IMR-90 (cell line): ENCODE data around the gene RBFOX2. TPM values are rescaled to one million over a fixed set of nuclear protein-coding genes. Genes with fewer than 3 reads are reported as not detected.

Source experiments
- ATAC-seq: fragments of 200-7000 bp; cut with Tn5 transposase; 2 replicates; pipeline ENCODE4 v1.9.1; 2020; ENCODE audit warnings: low read depth, mild to moderate bottlenecking, moderate library complexity
- BruUV-seq: library from RNA; stranded (reverse); fragments of 400-500 nt; replicated peaks from 2 replicates; lab custom pipeline; 2021; lab: Mats Ljungman, UMichigan
- CTCF ChIA-PET: fragments of 300-600 bp; formaldehyde crosslinking; extraction: SDS; loops from one replicate; lab custom pipeline; 2021; ENCODE audit warnings: antibody characterized with exemption; lab: Yijun Ruan, JAX
- POLR2A ChIA-PET: fragments of 300-600 bp; sonication (Branson Sonifier 250); formaldehyde crosslinking; loops from one replicate; lab custom pipeline; 2022; ENCODE audit warnings: antibody characterized with exemption; ENCODE audit not compliant: unreplicated experiment; lab: Charles Lee
- DNase-seq: peaks from one replicate; pipeline ENCODE4 v3.0.0; 2013
- H2AFZ ChIP-seq: replicated peaks from 2 replicates; pipeline ENCODE3; 2013; ENCODE audit warnings: low read length, mild to moderate bottlenecking; ENCODE audit not compliant: poor library complexity
- H2AK5ac ChIP-seq: 2 replicates; pipeline ENCODE4 v1.6.1; 2013; ENCODE audit warnings: low read depth, low read length, inconsistent platforms
- H2AK9ac ChIP-seq: replicated peaks from 2 replicates; pipeline ENCODE3; 2013; ENCODE audit warnings: mild to moderate bottlenecking, low read depth, low read length, moderate library complexity; ENCODE audit not compliant: poor library complexity
- H2BK120ac ChIP-seq: 2 replicates; pipeline ENCODE4 v1.6.1; 2013; ENCODE audit warnings: low read depth, low read length, inconsistent platforms
- H2BK15ac ChIP-seq: 3 replicates; pipeline ENCODE4 v1.6.1; 2013; ENCODE audit warnings: low read depth, low read length, inconsistent platforms
- H2BK20ac ChIP-seq: 2 replicates; pipeline ENCODE4 v1.6.1; 2013; ENCODE audit warnings: low read depth, mild to moderate bottlenecking, inconsistent platforms, low read length, moderate library complexity
- H2BK5ac ChIP-seq: 2 replicates; pipeline ENCODE4 v1.6.1; 2013; ENCODE audit warnings: mild to moderate bottlenecking, low read depth, low read length, inconsistent platforms; ENCODE audit not compliant: poor library complexity, severe bottlenecking
- H3K14ac ChIP-seq: replicated peaks from 2 replicates; pipeline ENCODE4 v1.6.1; 2013; ENCODE audit warnings: low read depth, low read length, inconsistent platforms
- H3K18ac ChIP-seq: 2 replicates; pipeline ENCODE4 v1.6.1; 2013; ENCODE audit warnings: low read depth, low read length, control low read depth
- H3K23ac ChIP-seq: 2 replicates; pipeline ENCODE4 v1.6.1; 2013; ENCODE audit warnings: low read depth, low read length, inconsistent platforms
- H3K27ac ChIP-seq: 2 replicates; pipeline ENCODE4 v1.5.1; 2013; ENCODE audit warnings: mild to moderate bottlenecking, control low read depth, low read length; ENCODE audit not compliant: insufficient read depth
- H3K27me3 ChIP-seq: 2 replicates; pipeline ENCODE4 v1.6.1; 2013; ENCODE audit warnings: low read length; ENCODE audit not compliant: control insufficient read depth, insufficient read depth
- H3K36me3 ChIP-seq: 2 replicates; pipeline ENCODE4 v1.6.1; 2013; ENCODE audit warnings: low read length, mixed read lengths; ENCODE audit not compliant: control insufficient read depth, insufficient read depth
- H3K4ac ChIP-seq: 2 replicates; pipeline ENCODE4 v1.6.1; 2013; ENCODE audit warnings: low read depth, low read length, inconsistent platforms
- H3K4me1 ChIP-seq: 2 replicates; pipeline ENCODE4 v1.6.1; 2013; ENCODE audit warnings: low read length, mixed read lengths; ENCODE audit not compliant: control insufficient read depth, insufficient read depth
- H3K4me2 ChIP-seq: 2 replicates; pipeline ENCODE4 v1.6.1; 2013; ENCODE audit warnings: low read depth, mild to moderate bottlenecking, control low read depth, low read length, moderate library complexity
- H3K4me3 ChIP-seq: 2 replicates; pipeline ENCODE4 v1.5.1; 2013; ENCODE audit warnings: low read depth, mild to moderate bottlenecking, control low read depth, low read length, moderate library complexity; ENCODE audit not compliant: insufficient read depth
- H3K56ac ChIP-seq: 2 replicates; pipeline ENCODE4 v1.6.1; 2013; ENCODE audit warnings: low read length, inconsistent platforms; ENCODE audit not compliant: insufficient read depth; ENCODE audit errors: extremely low read depth
- H3K79me1 ChIP-seq, 2 experiments: 2 replicates each; pipeline ENCODE4 v1.6.1; 2013; ENCODE audit warnings: low read length in 2 of 2, inconsistent platforms in 1 of 2, low read depth in 1 of 2
- H3K9ac ChIP-seq: 2 replicates; pipeline ENCODE4 v1.6.1; 2013; ENCODE audit warnings: low read depth, low read length, control low read depth
- H3K9me1 ChIP-seq: 2 replicates; pipeline ENCODE4 v1.6.1; 2013; ENCODE audit warnings: low read length, inconsistent platforms; ENCODE audit not compliant: insufficient read depth
- H3K9me3 ChIP-seq: 2 replicates; pipeline ENCODE4 v1.6.1; 2013; ENCODE audit warnings: low read length; ENCODE audit not compliant: control insufficient read depth, insufficient read depth
- H4K20me1 ChIP-seq: 2 replicates; pipeline ENCODE4 v1.6.1; 2013; ENCODE audit warnings: low read length, inconsistent platforms; ENCODE audit not compliant: insufficient read depth
- H4K5ac ChIP-seq: 2 replicates; pipeline ENCODE4 v1.6.1; 2013; ENCODE audit warnings: mild to moderate bottlenecking, low read depth, low read length, control low read depth
- H4K8ac ChIP-seq, 2 experiments: 2 replicates each; pipeline ENCODE4 v1.6.1; 2013; ENCODE audit warnings: low read depth in 2 of 2, low read length in 2 of 2, control low read depth in 1 of 2, inconsistent platforms in 1 of 2
- H4K91ac ChIP-seq: 2 replicates; pipeline ENCODE4 v1.6.1; 2013; ENCODE audit warnings: low read depth, low read length, inconsistent platforms; ENCODE audit not compliant: insufficient read depth
- BHLHE40 ChIP-seq: fragments of 150-350 bp; IDR thresholded peaks from 2 replicates; pipeline ENCODE4 v1.6.1; 2016; ENCODE audit warnings: mild to moderate bottlenecking, low read depth, low read length
- CEBPB ChIP-seq: IDR thresholded peaks from 2 replicates; pipeline ENCODE4 v1.6.1; 2012; ENCODE audit warnings: low read depth, low read length, improper control_type of control experiment
- CHD1 ChIP-seq: IDR thresholded peaks from 2 replicates; pipeline ENCODE4 v1.6.1; 2012; ENCODE audit warnings: low read depth, low read length, improper control_type of control experiment
- FOS ChIP-seq: fragments of 150-350 bp; IDR thresholded peaks from 2 replicates; pipeline ENCODE4 v1.6.1; 2016; ENCODE audit warnings: low read depth, low read length
- MAZ ChIP-seq: IDR thresholded peaks from 2 replicates; pipeline ENCODE4 v1.6.1; 2012; ENCODE audit warnings: low read depth, mild to moderate bottlenecking, low read length, improper control_type of control experiment, moderate library complexity, borderline replicate concordance
- MXI1 ChIP-seq: IDR thresholded peaks from 2 replicates; pipeline ENCODE4 v1.6.1; 2012; ENCODE audit warnings: low read depth, mild to moderate bottlenecking, low read length, moderate library complexity, borderline replicate concordance
- NFE2L2 ChIP-seq: fragments of 150-350 bp; IDR thresholded peaks from 2 replicates; pipeline ENCODE4 v1.6.1; 2016; ENCODE audit warnings: low read depth, mild to moderate bottlenecking, low read length
- POLR2A ChIP-seq: IDR thresholded peaks from 2 replicates; pipeline ENCODE4 v1.6.1; 2012; ENCODE audit warnings: mild to moderate bottlenecking, low read depth, low read length
- RAD21 ChIP-seq: IDR thresholded peaks from 2 replicates; pipeline ENCODE4 v1.6.1; 2012; ENCODE audit warnings: low read length, improper control_type of control experiment
- RCOR1 ChIP-seq: IDR thresholded peaks from 2 replicates; pipeline ENCODE4 v1.6.1; 2012; ENCODE audit warnings: mild to moderate bottlenecking, low read length, improper control_type of control experiment; ENCODE audit not compliant: insufficient replicate concordance
- SMC3 ChIP-seq: fragments of 150-350 bp; IDR thresholded peaks from 2 replicates; pipeline ENCODE4 v1.6.1; 2016; ENCODE audit warnings: low read depth, mild to moderate bottlenecking, antibody characterized with exemption, low read length, moderate library complexity
- USF2 ChIP-seq: fragments of 150-350 bp; IDR thresholded peaks from 2 replicates; pipeline ENCODE4 v1.6.1; 2017; ENCODE audit warnings: mild to moderate bottlenecking, antibody characterized with exemption, low read length, low read depth
- WGBS, 2 experiments: methylation state at CpG; one replicate each; pipeline versions ENCODE4 v1.1.5 to v1.1.7; 2013; ENCODE audit warnings: missing lambda C conversion rate in 2 of 2; ENCODE audit not compliant: insufficient read length in 1 of 2; ENCODE audit errors: extremely low coverage in 2 of 2; 5-methylcytosine and 5-hydroxymethylcytosine counted together
- dilution Hi-C: fragments of 300-500 bp; cut with HindIII; formaldehyde crosslinking; loops from one replicate; pipeline ENCODE4 v1.14.3; 2018; ENCODE audit warnings: low sequenced_read_pairs; ENCODE audit not compliant: unreplicated experiment
- in situ Hi-C: fragments of 300-500 bp; cut with MboI; formaldehyde crosslinking; loops from 3 replicates; pipeline ENCODE4 v1.14.3; 2019; ENCODE audit warnings: low sequenced_read_pairs, inconsistent platforms, mixed read lengths
- intact Hi-C: fragments of 100-400 bp; cut with micrococcal nuclease; formaldehyde crosslinking; loops from 2 replicates; pipeline ENCODE4 v1.10.0; 2022
- polyA plus RNA-seq, 3 experiments: library from polyadenylated mRNA; depleted of rRNA; stranded (reverse); fragments of >200 nt; gene quantifications; 2 replicates each; pipeline ENCODE4 v1.2.3, GENCODE V29; 2012; ENCODE audit warnings: low replicate concordance in 1 of 3
- total RNA-seq: library from RNA; depleted of rRNA; stranded (reverse); fragments of >200 nt; gene quantifications from 2 replicates; pipeline ENCODE4 v1.2.3, GENCODE V29; 2012

RBFOX2 gene
- total and polyA plus RNA-seq, 2 of the 4 experiments (the other 2 are of a cell fraction), result 146 to 178 TPM

DNA sequence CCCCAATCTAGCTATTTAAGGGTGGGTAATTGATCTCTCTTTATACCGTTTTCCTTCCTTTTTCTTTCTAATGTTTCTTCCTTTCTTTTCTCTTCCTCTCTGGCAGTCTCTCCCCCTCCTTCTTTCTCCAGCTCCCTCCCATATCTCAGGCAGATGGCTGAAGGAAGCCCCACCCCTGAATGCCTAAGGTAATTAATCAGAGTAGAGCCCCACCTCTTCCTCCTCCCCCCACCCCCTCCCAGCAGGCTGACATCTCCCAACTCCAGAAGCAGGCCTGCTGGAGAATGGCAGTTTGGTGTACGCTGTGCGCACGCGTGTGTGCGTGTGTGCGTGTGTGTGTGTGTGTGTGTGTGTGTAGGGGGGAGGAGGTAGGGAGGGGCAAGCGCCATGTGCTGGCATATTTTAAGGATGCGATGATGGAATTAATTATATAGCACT lies 188.3 kb downstream of the RBFOX2 start:
- peak; percentile 98 for DNase-seq
- no peaks in the 10 kb centered on the region for H3K27me3 ChIP-seq
- H3K18ac ChIP-seq, result peak overlapping the region; percentile 78
- peak overlapping the region; percentile 96 for H3K56ac ChIP-seq
- no peak overlapping the region for H2AK5ac ChIP-seq
- H2BK5ac ChIP-seq, result peak overlapping the region; percentile 98
- CTCF ChIA-PET, result interaction anchor here (0.7 to 1.5 kb wide), 3 partner anchors 72 to 226 kb away, joined by 3 read pairs; no protein-coding TSS in a partner anchor
- peak; percentile 87 for ATAC-seq
- H3K4me2 ChIP-seq, result peak overlapping the region; percentile 95
- no TSS peak for BruUV-seq
- peak overlapping the region; percentile 72; the same call in 1 of the 2 replicates for H2BK120ac ChIP-seq
- dilution Hi-C loops (no loop called here), intact Hi-C loops (no loop called here), in situ Hi-C loops (no loop called here)
- peak overlapping the region; percentile 96 for H3K9ac ChIP-seq
- H4K8ac ChIP-seq, result peak overlapping the region; percentile 31 to 87; a peak in 2 of 4 replicates
- H2BK15ac ChIP-seq, result peak overlapping the region; percentile 41; the same call in 1 of the 3 replicates
- H4K20me1 ChIP-seq, result peaks cover 29% of the 10 kb centered on the region
- TF ChIP-seq RAD21, result no peak
- peak; percentile 76; the same call in 1 of the 2 replicates for TF ChIP-seq MXI1
- no peak for TF ChIP-seq CHD1
- peak; percentile 83 for TF ChIP-seq BHLHE40
- TF ChIP-seq SMC3, result peak; percentile 22
- peak; percentile 48; the same call in 1 of the 2 replicates for TF ChIP-seq POLR2A
- peak; percentile 100 for TF ChIP-seq MAZ
- TF ChIP-seq CEBPB, result no peak
- 0 out of 2 replicates have a peak, but pooled peaks have one; percentile 35 for TF ChIP-seq NFE2L2
- no peak for TF ChIP-seq FOS
- no peak for TF ChIP-seq RCOR1
- 0 out of 2 replicates have a peak, but pooled peaks have one; percentile 25 for TF ChIP-seq USF2
- peak overlapping the region; percentile 84 for H2AK9ac ChIP-seq
- H2AFZ ChIP-seq, result peak overlapping the region; percentile 45
- H3K23ac ChIP-seq, result peak overlapping the region; percentile 95; the same call in 1 of the 2 replicates
- peaks cover 13 to 52% of the 10 kb centered on the region in 2 experiments; a peak in 3 of 4 replicates for H3K79me1 ChIP-seq
- H4K91ac ChIP-seq, result peak overlapping the region; percentile 92
- peak overlapping the region; percentile 77 for H3K4me3 ChIP-seq
- H3K27ac ChIP-seq, result peak overlapping the region; percentile 86
- H3K4ac ChIP-seq, result peak overlapping the region; percentile 90
- no peak overlapping the region for H2BK20ac ChIP-seq
- peak overlapping the region; percentile 96 for H3K14ac ChIP-seq
- H3K9me3 ChIP-seq, result no peaks in the 10 kb centered on the region
- peaks cover 7% of the 10 kb centered on the region for H3K9me1 ChIP-seq
- POLR2A ChIA-PET, result interaction anchor here (0.6 kb wide), 1 partner anchor 192 kb away, joined by 3 read pairs; no protein-coding TSS in a partner anchor
- peak overlapping the region; percentile 51 for H4K5ac ChIP-seq
- peaks cover 6% of the 10 kb centered on the region for H3K4me1 ChIP-seq
- WGBS, 2 experiments, result no CpG with 5 or more reads among the region's 9 CpGs
- H3K36me3 ChIP-seq, result no peaks in the 10 kb centered on the region; the same call in 1 of the 2 replicates
